ENCODE data around the gene NFKB1. TPM values are rescaled to one million over a fixed set of nuclear protein-coding genes. Genes with fewer than 3 reads are reported as not detected.
A peak's percentile ranks its signal among the peaks of the same experiment; 100 is the strongest.

The NFKB1 gene
- total and polyA plus RNA-seq, 9 of the 15 experiments (the other 6 are each of a cell fraction or from before 2014, with no cell fraction given) = 2.4 to 14.5 (median 10.3) TPM

- TF ChIP-seq GTF2A2 (tag; IDR thresholded peaks at IDR 0.05) (no peak), SRF (CRISPR knock-in tag; IDR thresholded peaks at IDR 0.05) (no peak)
Measured at GRCh38 chr4:102640669-102641068, 139.5 kb downstream of the NFKB1 start (continued).

GRCh38 chr4:102641793-102642192, 140.6 kb downstream of the NFKB1 start:
- ATAC-seq (no peak), FAIRE-seq (peak; percentile 40), DNase-seq (ENCODE audit: extremely low read depth in 1 of 4, low spot score in 3 of 4) (no peak)
- Histone ChIP-seq H3K27me3 (ENCODE audit: control insufficient read depth in 2 of 2, insufficient read depth in 2 of 2, low read length in 2 of 2) (no peaks in the 10 kb centered on the region), H3K4me2 (ENCODE audit: insufficient read depth, low read length) (no peak overlapping the region), H3K36me3 (ENCODE audit: control insufficient read depth, insufficient read depth, low read length) (0 out of 3 replicates have a peak, but pooled peaks cover 4% of the 10 kb centered on the region), H2AFZ (ENCODE audit: low read depth, low read length) (no peak overlapping the region), H3K4me1 (replicated peaks in 1 of 2; ENCODE audit: control insufficient read depth in 2 of 2, insufficient read depth in 2 of 2, low read length in 2 of 2) (no peaks in the 10 kb centered on the region), H3K4me3 (no peak overlapping the region), H3K9me3 (replicated peaks; ENCODE audit: control insufficient read depth, insufficient read depth, low read depth, low read length) (no peaks in the 10 kb centered on the region), H3K79me2 (ENCODE audit: control insufficient read depth, insufficient read depth, low read length) (no peaks in the 10 kb centered on the region), H3K9me1 (ENCODE audit: control insufficient read depth, insufficient read depth, low read length) (no peaks in the 10 kb centered on the region), H4K20me1 (replicated peaks; ENCODE audit: control insufficient read depth, insufficient read depth, low read length) (no peaks in the 10 kb centered on the region), H3K9ac (ENCODE audit: insufficient read depth in 1 of 2, low read depth in 2 of 2, low read length in 2 of 2) (no peak overlapping the region), H3K27ac (ENCODE audit: extremely low read depth, low read depth, low read length) (no peak overlapping the region)
- BruUV-seq (replicated peaks) = no TSS peak
- ChIA-PET POLR2A (no interaction called here), CTCF (ENCODE audit: low intra/inter-chr PET ratio) (no interaction called here)
- intact Hi-C loops (cut with micrococcal nuclease) (no loop called here), in situ Hi-C loops (cut with MboI) (no loop called here)
- TF ChIP-seq MLLT1 (IDR thresholded peaks at IDR 0.05) (no peak), JUNB (CRISPR knock-in tag; conservative IDR thresholded peaks at IDR 0.05) (no peak), TCF15 (CRISPR knock-in tag; IDR thresholded peaks at IDR 0.05) (no peak), NR2C2 (CRISPR knock-in tag; IDR thresholded peaks at IDR 0.05) (no peak), NR2C2 (tag; IDR thresholded peaks at IDR 0.05) (no peak), U2AF1 (optimal IDR thresholded peaks at IDR 0.05; ENCODE audit: low read depth, low read length) (no peak), CBFA2T2 (conservative IDR thresholded peaks at IDR 0.05) (no peak), RBM34 (IDR thresholded peaks at IDR 0.05; ENCODE audit: borderline replicate concordance, insufficient read depth, low read length) (no peak), ZHX1 (conservative IDR thresholded peaks at IDR 0.05; ENCODE audit: low read length) (no peak), CC2D1A (IDR thresholded peaks at IDR 0.05) (no peak)

All from K562 (cell line).